Measurements from ENCODE around the gene CARD9.
"Not testable (repeated sequence)": the region's sequence is repeated elsewhere in the genome, so short reads cannot be mapped to it uniquely, and the experiment has no call there.

CARD9 gene

GRCh38 chr9:136326061-136326760, 47.3 kb downstream of the CARD9 start:
- Histone ChIP-seq H3K27ac (ENCODE audit: low read depth, low read length) (peak overlapping the region; percentile 51; the same call in 1 of the 2 replicates), H3K4me3 (ENCODE audit: low read depth, low read length) (peak overlapping the region; percentile 48; the same call in 1 of the 2 replicates)

GRCh38 chr9:136325358-136325757, 48.1 kb downstream of the CARD9 start:
- no peak overlapping the region for H3K27ac ChIP-seq (ENCODE audit: low read depth, low read length)
- no peak overlapping the region for H3K4me3 ChIP-seq (ENCODE audit: low read depth, low read length)
- H3K27me3 ChIP-seq (ENCODE audit: control insufficient read depth, insufficient read depth, low read length) = no peaks in the 10 kb centered on the region
- H3K36me3 ChIP-seq (ENCODE audit: control insufficient read depth, insufficient read depth, low read length) = no peaks in the 10 kb centered on the region
- H3K9ac ChIP-seq (ENCODE audit: low read length) = no peak overlapping the region
- H3K4me1 ChIP-seq (ENCODE audit: control insufficient read depth, insufficient read depth, low read length) = peaks cover 23% of the 10 kb centered on the region
- H3K9me3 ChIP-seq (ENCODE audit: control insufficient read depth, insufficient read depth, low read depth, low read length) = no peaks in the 10 kb centered on the region

More at GRCh38 chr9:136326061-136326760, 47.3 kb downstream of the CARD9 start:
- Histone ChIP-seq H3K36me3 (ENCODE audit: control insufficient read depth, insufficient read depth, low read length) (no peaks in the 10 kb centered on the region), H3K9me3 (ENCODE audit: control insufficient read depth, insufficient read depth, low read depth, low read length) (no peaks in the 10 kb centered on the region), H3K27me3 (ENCODE audit: control insufficient read depth, insufficient read depth, low read length) (no peaks in the 10 kb centered on the region), H3K9ac (ENCODE audit: low read length) (peak overlapping the region; percentile 40), H3K4me1 (ENCODE audit: control insufficient read depth, insufficient read depth, low read length) (peaks cover 23% of the 10 kb centered on the region)

GRCh38 chr9:136324501-136325300, 48.8 kb downstream of the CARD9 start:
- Histone ChIP-seq H3K27ac (ENCODE audit: low read depth, low read length) (no peak overlapping the region), H3K9ac (ENCODE audit: low read length) (no peak overlapping the region), H3K27me3 (ENCODE audit: control insufficient read depth, insufficient read depth, low read length) (no peaks in the 10 kb centered on the region), H3K36me3 (ENCODE audit: control insufficient read depth, insufficient read depth, low read length) (no peaks in the 10 kb centered on the region), H3K4me3 (ENCODE audit: low read depth, low read length) (no peak overlapping the region), H3K4me1 (ENCODE audit: control insufficient read depth, insufficient read depth, low read length) (peaks cover 23% of the 10 kb centered on the region), H3K9me3 (ENCODE audit: control insufficient read depth, insufficient read depth, low read depth, low read length) (no peaks in the 10 kb centered on the region)

GRCh38 chr9:136323371-136323789, 50.1 kb downstream of the CARD9 start:
- H3K9ac ChIP-seq (ENCODE audit: low read length) = no peak overlapping the region
- H3K36me3 ChIP-seq (ENCODE audit: control insufficient read depth, insufficient read depth, low read length) = no peaks in the 10 kb centered on the region
- H3K4me1 ChIP-seq (ENCODE audit: control insufficient read depth, insufficient read depth, low read length) = peaks cover 19% of the 10 kb centered on the region
- H3K9me3 ChIP-seq (ENCODE audit: control insufficient read depth, insufficient read depth, low read depth, low read length) = no peaks in the 10 kb centered on the region
- H3K27ac ChIP-seq (ENCODE audit: low read depth, low read length) = no peak overlapping the region
- no peaks in the 10 kb centered on the region for H3K27me3 ChIP-seq (ENCODE audit: control insufficient read depth, insufficient read depth, low read length)
- no peak overlapping the region for H3K4me3 ChIP-seq (ENCODE audit: low read depth, low read length)

GRCh38 chr9:136322756-136323330, 50.6 kb downstream of the CARD9 start:
- no peak overlapping the region for H3K9ac ChIP-seq (ENCODE audit: low read length)
- H3K4me3 ChIP-seq (ENCODE audit: low read depth, low read length) = no peak overlapping the region
- no peak overlapping the region for H3K27ac ChIP-seq (ENCODE audit: low read depth, low read length)

GRCh38 chr9:136321561-136321960, 51.9 kb downstream of the CARD9 start:
- Histone ChIP-seq H3K36me3 (ENCODE audit: control insufficient read depth, insufficient read depth, low read length) (no peaks in the 10 kb centered on the region), H3K27ac (ENCODE audit: low read depth, low read length) (no peak overlapping the region), H3K9ac (ENCODE audit: low read length) (no peak overlapping the region), H3K9me3 (ENCODE audit: control insufficient read depth, insufficient read depth, low read depth, low read length) (peaks cover under 1% of the 10 kb centered on the region; the same call in 1 of the 2 replicates), H3K27me3 (ENCODE audit: control insufficient read depth, insufficient read depth, low read length) (no peaks in the 10 kb centered on the region), H3K4me1 (ENCODE audit: control insufficient read depth, insufficient read depth, low read length) (peaks cover 10% of the 10 kb centered on the region), H3K4me3 (ENCODE audit: low read depth, low read length) (no peak overlapping the region)

More at GRCh38 chr9:136322756-136323330, 50.6 kb downstream of the CARD9 start:
- Histone ChIP-seq H3K27me3 (ENCODE audit: control insufficient read depth, insufficient read depth, low read length) (no peaks in the 10 kb centered on the region), H3K9me3 (ENCODE audit: control insufficient read depth, insufficient read depth, low read depth, low read length) (no peaks in the 10 kb centered on the region), H3K36me3 (ENCODE audit: control insufficient read depth, insufficient read depth, low read length) (no peaks in the 10 kb centered on the region), H3K4me1 (ENCODE audit: control insufficient read depth, insufficient read depth, low read length) (peaks cover 14% of the 10 kb centered on the region)

- not testable (repeated sequence) for H3K27me3 ChIP-seq (ENCODE audit: control insufficient read depth, insufficient read depth, low read length); H3K36me3 ChIP-seq (ENCODE audit: control insufficient read depth, insufficient read depth, low read length); H3K27ac ChIP-seq (ENCODE audit: low read depth, low read length); H3K4me3 ChIP-seq (ENCODE audit: low read depth, low read length); H3K9ac ChIP-seq (ENCODE audit: low read length); H3K9me3 ChIP-seq (ENCODE audit: control insufficient read depth, insufficient read depth, low read depth, low read length); H3K4me1 ChIP-seq (ENCODE audit: control insufficient read depth, insufficient read depth, low read length)
These were observed 52.5 kb downstream of the CARD9 start for GRCh38 chr9:136320972-136321371.

GRCh38 chr9:136319955-136320354, 53.5 kb downstream of the CARD9 start:
- H3K27ac ChIP-seq (ENCODE audit: low read depth, low read length); H3K9ac ChIP-seq (ENCODE audit: low read length); H3K36me3 ChIP-seq (ENCODE audit: control insufficient read depth, insufficient read depth, low read length); H3K4me1 ChIP-seq (ENCODE audit: control insufficient read depth, insufficient read depth, low read length); H3K27me3 ChIP-seq (ENCODE audit: control insufficient read depth, insufficient read depth, low read length); H3K4me3 ChIP-seq (ENCODE audit: low read depth, low read length): not testable (repeated sequence)
- H3K9me3 ChIP-seq (ENCODE audit: control insufficient read depth, insufficient read depth, low read depth, low read length) = peaks cover 16% of the 10 kb centered on the region

- not testable (repeated sequence) for H3K9ac ChIP-seq (ENCODE audit: low read length); H3K27me3 ChIP-seq (ENCODE audit: control insufficient read depth, insufficient read depth, low read length); H3K36me3 ChIP-seq (ENCODE audit: control insufficient read depth, insufficient read depth, low read length); H3K27ac ChIP-seq (ENCODE audit: low read depth, low read length); H3K4me1 ChIP-seq (ENCODE audit: control insufficient read depth, insufficient read depth, low read length); H3K4me3 ChIP-seq (ENCODE audit: low read depth, low read length)
- peaks cover 23% of the 10 kb centered on the region for H3K9me3 ChIP-seq (ENCODE audit: control insufficient read depth, insufficient read depth, low read depth, low read length)
These were observed 54.2 kb downstream of the CARD9 start for GRCh38 chr9:136319244-136319643.

GRCh38 chr9:136318776-136319241, 54.7 kb downstream of the CARD9 start:
- no peak overlapping the region for H3K4me3 ChIP-seq (ENCODE audit: low read depth, low read length)
- H3K9ac ChIP-seq (ENCODE audit: low read length) = no peak overlapping the region
- no peaks in the 10 kb centered on the region for H3K4me1 ChIP-seq (ENCODE audit: control insufficient read depth, insufficient read depth, low read length)
- H3K36me3 ChIP-seq (ENCODE audit: control insufficient read depth, insufficient read depth, low read length) = no peaks in the 10 kb centered on the region
- H3K27ac ChIP-seq (ENCODE audit: low read depth, low read length) = no peak overlapping the region
- H3K27me3 ChIP-seq (ENCODE audit: control insufficient read depth, insufficient read depth, low read length) = no peaks in the 10 kb centered on the region
- H3K9me3 ChIP-seq (ENCODE audit: control insufficient read depth, insufficient read depth, low read depth, low read length) = peaks cover 23% of the 10 kb centered on the region
